Urothelium cell line (cell line): ENCODE results near the gene HECA.

Experiments used
- DNase-seq: peaks from one replicate; pipeline ENCODE4 v3.0.0; 2011; ENCODE audit warnings: low spot score, mixed read lengths
- FAIRE-seq: peaks from 2 replicates; lab custom pipeline; 2011; peaks lifted over from hg19 to GRCh38; lab: Jason Lieb, UNC

Gene HECA

GRCh38 chr6:139159016-139159415 lies 24.1 kb downstream of the HECA start:
- FAIRE-seq (no peak), DNase-seq (no peak)

DNA sequence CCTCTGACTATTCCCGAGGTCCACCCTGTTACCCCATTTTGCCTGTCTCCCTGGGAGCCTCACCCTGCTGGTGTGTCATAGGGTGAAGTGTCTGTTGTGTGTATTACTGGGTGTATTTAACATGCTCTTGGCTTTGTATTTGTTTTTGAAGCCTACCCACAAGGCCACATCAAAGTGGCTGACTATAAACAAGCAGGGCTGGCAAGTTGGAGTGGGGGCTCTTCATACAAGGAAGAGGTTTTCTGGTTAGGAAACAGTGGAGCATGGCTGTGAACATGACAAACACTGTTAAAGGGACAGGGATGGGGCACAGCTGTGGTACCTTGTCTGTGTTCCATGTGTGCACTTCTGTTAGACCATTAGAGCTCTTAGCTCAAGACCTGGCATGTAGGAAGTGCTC lies 26.3 kb downstream of the HECA start:
- DNase-seq (no peak), FAIRE-seq (no peak)

DNA sequence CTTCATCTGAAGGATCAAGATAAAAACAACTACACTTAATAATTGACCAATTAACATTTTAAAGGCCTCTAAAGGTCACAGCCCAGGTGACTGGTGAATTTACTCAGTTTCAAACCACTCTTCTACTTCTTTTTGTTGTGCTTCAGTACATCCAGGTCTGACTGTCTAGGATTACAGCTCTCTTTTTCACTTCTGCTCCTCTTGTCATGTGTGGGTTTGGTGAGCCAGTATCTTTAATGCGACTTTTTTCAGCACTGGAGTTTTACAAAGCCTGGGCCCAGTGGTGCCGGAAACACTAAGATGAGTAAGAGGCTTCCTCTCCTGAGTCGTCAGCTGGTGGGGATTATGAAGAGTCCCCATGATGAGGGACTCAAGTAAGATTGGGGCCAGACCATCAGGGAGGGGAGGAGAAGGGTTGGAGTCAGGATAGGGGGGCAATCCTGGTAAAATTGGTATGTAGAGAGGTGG lies 27.0 kb downstream of the HECA start:
- no peak for DNase-seq
- FAIRE-seq: no peak

GRCh38 chr6:139164001-139164400 lies 29.1 kb downstream of the HECA start:
- FAIRE-seq: no peak
- DNase-seq: no peak

DNA sequence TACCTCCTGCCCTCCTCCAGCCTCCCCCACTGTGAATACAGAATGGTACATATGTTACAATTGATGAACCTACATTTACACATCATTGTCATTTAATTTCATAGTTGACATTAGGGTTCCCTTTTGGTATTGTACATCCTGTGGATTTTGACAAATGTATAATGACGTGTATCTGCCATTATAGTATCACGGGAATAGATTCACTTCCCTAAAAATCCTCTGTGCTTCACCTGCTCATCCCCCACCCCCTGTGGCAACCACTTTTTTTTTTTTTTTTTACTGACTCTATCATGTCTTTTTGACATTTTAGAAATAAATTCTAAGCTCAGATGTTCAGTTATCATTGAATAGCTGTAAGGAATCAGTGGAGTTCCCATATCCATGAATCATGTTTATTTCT lies 30.4 kb downstream of the HECA start:
- FAIRE-seq (no peak), DNase-seq (no peak)

DNA sequence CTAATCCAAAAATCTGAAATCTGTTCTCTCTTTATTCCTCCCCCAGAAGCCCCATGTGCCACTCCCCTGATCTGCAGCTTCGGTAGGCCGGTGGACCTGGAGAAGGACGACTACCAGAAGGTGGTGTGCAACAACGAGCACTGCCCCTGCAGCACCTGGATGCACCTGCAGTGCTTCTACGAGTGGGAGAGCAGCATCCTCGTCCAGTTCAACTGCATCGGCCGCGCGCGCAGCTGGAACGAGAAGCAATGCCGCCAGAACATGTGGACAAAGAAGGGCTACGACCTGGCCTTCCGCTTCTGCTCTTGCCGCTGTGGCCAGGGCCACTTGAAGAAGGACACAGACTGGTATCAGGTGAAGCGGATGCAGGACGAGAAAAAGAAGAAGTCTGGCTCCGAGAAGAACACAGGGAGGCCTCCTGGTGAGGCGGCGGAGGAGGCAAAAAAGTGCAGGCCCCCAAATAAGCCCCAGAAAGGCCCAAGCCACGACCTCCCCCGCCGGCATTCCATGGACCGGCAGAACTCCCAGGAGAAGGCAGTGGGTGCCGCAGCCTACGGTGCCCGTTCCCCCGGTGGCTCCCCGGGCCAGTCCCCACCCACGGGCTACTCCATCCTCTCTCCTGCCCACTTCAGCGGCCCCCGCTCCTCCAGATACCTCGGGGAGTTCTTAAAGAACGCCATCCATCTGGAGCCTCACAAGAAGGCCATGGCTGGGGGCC lies 31.5 kb downstream of the HECA start:
- DNase-seq (no peak), FAIRE-seq (no peak)

DNA sequence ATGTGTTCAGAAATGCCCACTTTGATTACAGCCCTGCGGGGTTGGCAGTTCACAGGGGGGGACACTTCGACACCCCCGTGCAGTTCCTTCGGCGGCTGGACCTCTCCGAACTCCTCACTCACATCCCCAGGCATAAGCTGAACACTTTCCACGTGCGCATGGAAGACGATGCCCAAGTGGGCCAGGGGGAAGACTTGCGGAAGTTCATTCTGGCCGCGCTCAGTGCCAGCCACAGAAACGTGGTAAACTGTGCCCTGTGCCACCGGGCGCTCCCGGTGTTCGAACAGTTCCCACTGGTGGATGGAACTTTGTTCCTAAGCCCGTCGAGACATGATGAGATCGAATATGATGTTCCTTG lies 32.1 kb downstream of the HECA start:
- no peak for DNase-seq
- no peak for FAIRE-seq

- DNase-seq: no peak
- no peak for FAIRE-seq
Observed at GRCh38 chr6:139172151-139172550, 37.3 kb downstream of the HECA start.

- no peak for DNase-seq
Observed at GRCh38 chr6:139172567-139172966, 37.7 kb downstream of the HECA start.

DNA sequence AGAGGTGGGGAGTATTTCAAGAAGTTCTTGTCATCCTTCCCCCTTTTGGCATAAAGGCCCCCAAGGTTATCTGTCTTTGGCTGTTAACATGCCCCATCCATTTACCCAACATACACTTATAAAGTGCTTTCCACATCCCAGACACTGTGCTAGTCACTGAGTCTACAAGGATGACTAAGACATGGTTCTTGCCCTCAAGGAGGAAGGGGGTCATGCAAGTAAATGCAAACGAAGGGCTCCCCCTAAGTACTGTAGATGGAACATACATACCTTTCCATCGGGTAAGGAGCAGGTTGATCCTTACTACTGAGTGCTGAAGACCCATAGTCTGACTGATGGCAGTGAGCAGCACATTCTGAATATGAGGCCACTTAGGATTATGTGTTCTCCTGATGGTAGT lies 38.3 kb downstream of the HECA start:
- FAIRE-seq (no peak), DNase-seq (no peak)

More at GRCh38 chr6:139172567-139172966, 37.7 kb downstream of the HECA start:
- FAIRE-seq: no peak

GRCh38 chr6:139173822-139174221 lies 38.9 kb downstream of the HECA start:
- DNase-seq (no peak), FAIRE-seq (no peak)

DNA sequence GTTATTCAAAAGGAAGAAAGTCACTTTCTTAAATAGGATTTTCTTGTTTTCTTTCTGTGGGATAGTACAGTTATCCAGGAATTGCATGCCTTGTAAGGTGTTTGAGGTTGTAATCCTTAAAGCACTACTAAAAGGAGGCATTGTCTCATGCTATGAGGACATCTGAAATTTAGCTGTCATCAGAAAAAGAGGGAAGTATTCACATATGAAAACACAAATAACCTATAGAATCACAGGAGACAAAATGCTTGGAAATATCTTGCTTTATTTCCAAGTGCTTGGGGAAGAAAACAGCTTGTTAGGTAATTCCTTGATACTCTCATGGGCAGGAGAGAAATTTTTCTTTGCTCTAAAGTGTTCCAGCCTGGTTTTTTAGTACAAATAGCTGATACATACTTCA lies 40.1 kb downstream of the HECA start:
- no peak for FAIRE-seq
- DNase-seq: no peak

- FAIRE-seq: no peak
Observed at GRCh38 chr6:139175389-139175948, 40.6 kb downstream of the HECA start.

DNA sequence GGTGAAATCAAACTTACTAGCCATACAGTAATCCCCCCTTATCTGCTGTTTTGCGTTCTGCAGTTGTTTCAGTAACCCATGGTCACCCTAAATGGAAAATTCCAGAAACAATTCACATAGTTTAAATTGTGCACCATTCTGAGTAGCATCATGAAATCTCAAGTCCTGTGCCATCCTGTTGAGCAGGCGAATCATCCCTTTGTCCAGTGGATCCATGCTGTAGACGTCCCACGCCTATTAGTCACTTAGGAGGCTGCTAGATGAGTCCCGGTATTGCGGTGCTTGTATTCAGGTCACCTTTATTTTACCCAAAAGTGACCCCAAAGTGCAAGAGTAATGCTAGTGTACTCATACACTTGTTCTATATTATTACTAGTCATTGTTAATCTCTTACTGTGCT lies 46.4 kb downstream of the HECA start:
- DNase-seq (no peak), FAIRE-seq (no peak)

More at GRCh38 chr6:139175389-139175948, 40.6 kb downstream of the HECA start:
- no peak for DNase-seq

GRCh38 chr6:139184047-139184446 lies 49.2 kb downstream of the HECA start:
- FAIRE-seq (no peak), DNase-seq (no peak)

- FAIRE-seq: no peak
- no peak for DNase-seq
Observed at GRCh38 chr6:139184459-139184858, 49.6 kb downstream of the HECA start.

DNA sequence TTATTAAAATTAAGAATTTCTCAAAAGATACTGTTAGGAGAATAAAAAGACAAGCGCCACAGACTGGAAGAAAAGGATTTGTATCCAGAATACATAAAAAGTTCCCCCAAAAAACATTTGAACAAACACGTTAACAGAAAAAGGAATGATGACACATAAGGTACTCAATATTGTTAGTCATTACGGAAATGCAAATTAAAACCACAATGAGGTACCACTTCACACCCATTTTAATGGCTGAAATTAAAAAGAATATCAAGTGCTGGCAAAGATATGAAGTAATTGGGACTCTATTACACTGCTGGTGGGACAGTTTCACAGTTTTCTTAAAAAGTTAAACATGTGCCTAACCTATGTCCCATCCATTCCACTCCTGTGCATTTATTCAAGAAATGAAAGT lies 51.4 kb downstream of the HECA start:
- no peak for FAIRE-seq
- DNase-seq: no peak

DNA sequence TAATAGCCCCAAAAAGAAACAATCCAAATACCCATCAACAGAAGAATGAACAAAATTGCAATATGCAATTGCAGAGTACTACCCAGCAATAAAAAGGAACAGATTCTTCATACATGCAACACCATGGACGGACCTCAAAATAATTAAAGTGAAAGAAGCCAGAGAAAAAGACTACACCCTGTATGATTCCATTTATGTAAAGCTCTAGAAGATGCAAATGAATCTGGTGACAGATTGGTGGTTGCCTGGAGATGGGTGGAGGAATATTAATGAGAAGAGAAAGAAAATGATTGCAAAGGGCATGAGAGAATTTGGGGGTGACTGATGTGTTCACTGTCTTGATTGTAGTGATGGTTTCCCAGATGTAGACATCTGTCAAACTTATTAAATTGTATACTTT lies 51.8 kb downstream of the HECA start:
- no peak for FAIRE-seq
- no peak for DNase-seq

- FAIRE-seq: no peak
- DNase-seq: no peak
Observed at GRCh38 chr6:139187489-139187888, 52.6 kb downstream of the HECA start.

- DNase-seq: no peak
- FAIRE-seq: no peak
Observed at GRCh38 chr6:139189665-139190064, 54.8 kb downstream of the HECA start.

DNA sequence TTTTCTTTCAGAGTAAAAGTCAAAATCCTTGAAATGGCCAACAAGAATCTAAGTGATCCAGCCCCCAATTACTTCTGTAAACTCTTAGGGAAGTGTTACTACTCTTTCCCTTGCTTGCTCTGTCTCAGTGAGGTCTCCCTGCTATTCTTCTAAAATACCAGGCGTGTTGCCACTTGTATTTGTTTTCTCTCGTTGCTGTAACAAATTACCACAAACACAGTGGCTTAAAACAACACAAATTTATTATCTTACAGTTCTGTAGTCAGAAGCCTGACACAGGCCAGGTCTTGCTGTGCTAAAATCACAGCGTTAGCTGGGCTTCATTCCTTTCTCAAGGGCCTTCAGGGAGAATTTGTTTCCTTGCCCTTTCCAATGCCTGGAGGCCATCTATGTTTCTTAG lies 59.9 kb downstream of the HECA start:
- FAIRE-seq (no peak), DNase-seq (no peak)

DNA sequence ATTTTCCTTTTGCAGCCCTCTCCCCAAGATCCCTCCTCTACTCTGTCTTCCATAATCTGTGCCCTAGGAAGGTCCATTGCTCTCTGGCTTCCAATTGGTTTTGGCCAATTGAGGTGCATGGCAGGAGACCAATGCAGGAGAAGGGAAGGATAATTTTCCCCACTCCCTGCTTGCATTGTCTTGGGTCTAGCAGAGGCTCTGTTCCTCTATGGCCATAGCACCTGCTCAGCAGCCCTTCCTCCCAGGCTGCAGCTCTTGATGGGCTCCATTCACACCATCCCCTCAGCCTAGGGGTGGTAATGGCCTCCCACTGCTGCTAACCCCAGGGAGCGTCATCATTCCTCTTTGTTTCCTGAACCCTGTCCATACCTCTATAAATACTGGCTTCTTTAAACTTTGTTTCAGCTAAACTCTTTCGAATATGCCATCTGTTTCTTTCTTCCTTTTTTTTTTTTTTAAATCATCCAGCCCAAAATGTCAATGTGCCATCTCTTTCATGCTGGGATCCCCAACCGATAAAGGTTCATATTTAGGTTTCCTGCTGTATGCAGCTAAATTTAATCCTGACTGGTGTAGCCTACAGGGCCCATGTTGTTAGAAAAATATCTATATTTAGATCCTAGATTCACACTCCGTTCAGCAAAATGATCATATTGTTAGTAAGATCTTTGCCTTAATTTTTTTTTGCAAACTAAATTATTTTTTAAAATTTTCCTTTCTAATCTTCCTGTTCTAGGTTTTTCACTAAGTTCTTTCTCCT lies 63.8 kb downstream of the HECA start:
- FAIRE-seq: no peak
- no peak for DNase-seq
